ENCODE results near the gene KCNIP1. TPM values are rescaled to one million over a fixed set of nuclear protein-coding genes. Genes with fewer than 3 reads are reported as not detected.

The KCNIP1 gene
- total and polyA plus RNA-seq, 10 donors, result 0.08 to 20.0 (median 9.4) TPM

GRCh38 chr5:170638454-170639220 is 134.8 kb downstream of the KCNIP1 start:
- DNase-seq, result peak; percentile 78
- peaks cover 0 to 20% (median 15%) of the 10 kb centered on the region in 6 donors for H3K4me1 ChIP-seq
- H3K27me3 ChIP-seq (replicated peaks in 1 of 7), result peaks cover 0 to 26% (median 0%) of the 10 kb centered on the region in 7 donors
- H3K4me3 ChIP-seq, result no peak overlapping the region
- H3K9me3 ChIP-seq, result no peaks in the 10 kb centered on the region
- H3K27ac ChIP-seq, result no peak overlapping the region
- WGBS, 5 donors, result 31 to 40% (median 37%) methylated on average over 14 to 15 of the region's 15 CpGs
- TF ChIP-seq POLR2AphosphoS5 (IDR thresholded peaks at IDR 0.05) (no peak), POLR2A (IDR thresholded peaks at IDR 0.05) (no peak)
- TF ChIP-seq, protein P1, sequence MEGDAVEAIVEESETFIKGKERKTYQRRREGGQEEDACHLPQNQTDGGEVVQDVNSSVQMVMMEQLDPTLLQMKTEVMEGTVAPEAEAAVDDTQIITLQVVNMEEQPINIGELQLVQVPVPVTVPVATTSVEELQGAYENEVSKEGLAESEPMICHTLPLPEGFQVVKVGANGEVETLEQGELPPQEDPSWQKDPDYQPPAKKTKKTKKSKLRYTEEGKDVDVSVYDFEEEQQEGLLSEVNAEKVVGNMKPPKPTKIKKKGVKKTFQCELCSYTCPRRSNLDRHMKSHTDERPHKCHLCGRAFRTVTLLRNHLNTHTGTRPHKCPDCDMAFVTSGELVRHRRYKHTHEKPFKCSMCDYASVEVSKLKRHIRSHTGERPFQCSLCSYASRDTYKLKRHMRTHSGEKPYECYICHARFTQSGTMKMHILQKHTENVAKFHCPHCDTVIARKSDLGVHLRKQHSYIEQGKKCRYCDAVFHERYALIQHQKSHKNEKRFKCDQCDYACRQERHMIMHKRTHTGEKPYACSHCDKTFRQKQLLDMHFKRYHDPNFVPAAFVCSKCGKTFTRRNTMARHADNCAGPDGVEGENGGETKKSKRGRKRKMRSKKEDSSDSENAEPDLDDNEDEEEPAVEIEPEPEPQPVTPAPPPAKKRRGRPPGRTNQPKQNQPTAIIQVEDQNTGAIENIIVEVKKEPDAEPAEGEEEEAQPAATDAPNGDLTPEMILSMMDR (IDR thresholded peaks at IDR 0.05 in 8 of 11, conservative IDR thresholded peaks at IDR 0.05 in 3 of 11), result peak; percentile 20 to 81 (median 74)
- no peaks in the 10 kb centered on the region for H3K36me3 ChIP-seq
- intact Hi-C loops (cut with DNase I; ENCODE audit: low total_unique reads), result no loop called here

DNA sequence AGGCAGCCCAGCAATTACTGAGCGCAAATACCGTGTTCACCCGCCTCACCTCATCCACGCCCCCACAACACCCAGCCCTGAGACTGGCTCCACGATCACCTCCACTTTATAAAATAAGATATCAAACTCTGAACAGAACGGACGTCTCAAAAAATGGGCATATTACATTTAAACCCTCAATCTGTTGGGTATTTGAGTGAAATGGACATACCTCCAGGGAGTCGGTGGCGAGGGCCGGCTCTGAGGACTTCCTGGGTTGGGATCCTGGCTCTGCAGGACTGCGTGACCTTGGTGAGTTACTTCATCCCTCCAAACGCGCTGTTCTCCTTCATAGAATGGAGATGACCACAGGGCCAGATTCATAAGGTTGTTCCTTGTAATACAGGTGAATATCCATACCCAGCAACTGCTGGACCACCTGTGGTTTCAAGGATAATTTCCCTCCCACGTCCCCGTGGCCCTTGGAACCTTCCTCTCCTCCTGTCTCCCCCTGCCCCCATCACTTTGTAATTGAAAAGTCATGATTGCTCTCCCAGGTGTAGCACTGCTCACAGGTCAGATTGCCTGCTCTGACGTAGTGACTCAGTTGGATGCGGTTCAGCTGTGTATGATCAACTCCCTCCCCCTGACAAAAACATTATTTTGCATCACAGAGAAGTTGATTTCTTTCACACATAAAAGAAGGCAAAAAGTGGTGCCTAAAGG is 135.6 kb downstream of the KCNIP1 start:
- no peaks in the 10 kb centered on the region for H3K36me3 ChIP-seq
- whole genome bisulfite sequencing, 5 donors, result 82 to 95% (median 88%) methylated on average over 17 of the region's 17 CpGs

GRCh38 chr5:170640731-170641588 is 137.1 kb downstream of the KCNIP1 start:
- peak; percentile 43 for DNase-seq
- no peak for TF ChIP-seq POLR2AphosphoS5 (IDR thresholded peaks at IDR 0.05)
- TF ChIP-seq POLR2A (IDR thresholded peaks at IDR 0.05), result no peak
- TF ChIP-seq, protein P1 (IDR thresholded peaks at IDR 0.05 in 8 of 11, conservative IDR thresholded peaks at IDR 0.05 in 3 of 11), result no peak
- H3K27ac ChIP-seq, result no peak overlapping the region
- H3K4me3 ChIP-seq, result no peak overlapping the region
- WGBS, 5 donors, result 69 to 79% (median 73%) methylated on average over 13 of the region's 13 CpGs
- H3K9me3 ChIP-seq, result no peaks in the 10 kb centered on the region
- H3K36me3 ChIP-seq, result no peaks in the 10 kb centered on the region
- intact Hi-C loops (cut with DNase I; ENCODE audit: low total_unique reads), result no loop called here
- peaks cover 0 to 12% (median 6%) of the 10 kb centered on the region in 6 donors for H3K4me1 ChIP-seq
- H3K27me3 ChIP-seq (replicated peaks in 1 of 7), result peaks cover 0 to 39% (median 0%) of the 10 kb centered on the region in 7 donors

More for the DNA sequence above, 135.6 kb downstream of the KCNIP1 start:
- no peaks in the 10 kb centered on the region for H3K9me3 ChIP-seq
- TF ChIP-seq POLR2AphosphoS5 (IDR thresholded peaks at IDR 0.05), result no peak
- TF ChIP-seq, protein P1 (IDR thresholded peaks at IDR 0.05 in 8 of 11, conservative IDR thresholded peaks at IDR 0.05 in 3 of 11), result no peak
- TF ChIP-seq POLR2A (IDR thresholded peaks at IDR 0.05), result no peak
- intact Hi-C loops (cut with DNase I; ENCODE audit: low total_unique reads), result no loop called here
- peaks cover 0 to 33% (median 0%) of the 10 kb centered on the region in 7 donors for H3K27me3 ChIP-seq (replicated peaks in 1 of 7)
- H3K27ac ChIP-seq, result no peak overlapping the region
- peak; percentile 45 for DNase-seq
- peaks cover 0 to 14% (median 9%) of the 10 kb centered on the region in 6 donors for H3K4me1 ChIP-seq
- no peak overlapping the region for H3K4me3 ChIP-seq
